GM21423 (cell line): Measurements from ENCODE around the gene SLC9A9.
A peak's percentile ranks its signal among the peaks of the same experiment; 100 is the strongest.

Experiments used
- ATAC-seq: cut with Tn5 transposase; IDR thresholded peaks from one replicate; pipeline ENCODE4 v1.9.1; 2021; ENCODE audit warnings: mild to moderate bottlenecking, moderate library complexity; ENCODE audit not compliant: unreplicated experiment

Gene SLC9A9

DNA sequence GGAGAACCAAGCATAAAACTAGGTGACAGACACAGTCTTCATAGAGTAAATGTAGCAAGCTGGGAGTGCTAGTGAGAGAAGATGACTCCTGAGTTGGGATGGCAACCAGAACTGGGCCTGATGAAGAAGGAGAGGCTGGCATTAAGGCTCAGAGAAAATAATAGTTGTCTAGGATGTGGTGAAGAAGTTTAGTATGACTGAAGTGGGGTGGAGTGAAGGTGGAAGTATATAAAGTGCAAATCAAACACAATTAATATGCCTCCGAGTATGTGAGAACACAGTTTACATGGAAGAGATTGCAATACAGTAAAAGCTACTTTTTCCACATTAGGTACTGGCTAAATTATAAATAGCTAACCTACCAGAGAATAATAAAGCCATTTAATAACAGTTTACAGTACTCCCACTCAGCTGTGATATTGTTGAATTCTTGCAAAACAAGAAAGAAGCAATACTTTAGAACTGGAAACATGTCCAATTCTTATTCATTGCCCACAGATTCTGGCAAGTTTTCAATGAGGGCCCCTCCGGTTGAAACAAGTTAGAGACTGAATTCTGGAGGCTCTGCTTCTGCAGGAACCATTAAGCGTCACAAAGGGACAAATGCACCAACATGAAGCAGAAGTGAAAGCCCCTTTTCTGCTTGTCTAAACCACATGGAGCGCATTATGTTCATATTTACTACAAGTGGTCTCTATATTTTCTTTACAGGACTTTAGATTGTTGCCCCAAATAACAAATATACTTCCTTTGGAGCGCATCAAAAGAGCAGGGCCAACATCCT lies 243.7 kb downstream of the SLC9A9 start:
- peak; percentile 91 for ATAC-seq

DNA sequence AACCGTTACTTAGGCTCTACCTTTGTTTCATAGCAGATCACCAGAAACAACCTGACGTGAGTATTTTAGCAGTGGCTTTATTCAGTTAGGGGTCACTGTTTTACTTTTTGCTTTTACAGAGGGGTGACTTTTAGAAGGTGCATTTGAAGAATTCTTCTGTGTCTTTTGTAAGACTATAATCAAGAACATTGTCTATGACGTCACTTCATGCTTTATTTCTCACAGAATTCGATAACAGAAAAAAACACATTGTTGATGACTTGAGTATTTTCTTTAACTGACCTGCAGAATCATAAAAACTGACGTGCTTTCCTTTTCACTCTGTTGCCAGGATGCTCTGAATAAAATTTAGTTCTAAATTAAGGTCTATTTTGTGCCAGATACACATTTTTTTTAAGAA lies 244.5 kb downstream of the SLC9A9 start:
- ATAC-seq = no peak

DNA sequence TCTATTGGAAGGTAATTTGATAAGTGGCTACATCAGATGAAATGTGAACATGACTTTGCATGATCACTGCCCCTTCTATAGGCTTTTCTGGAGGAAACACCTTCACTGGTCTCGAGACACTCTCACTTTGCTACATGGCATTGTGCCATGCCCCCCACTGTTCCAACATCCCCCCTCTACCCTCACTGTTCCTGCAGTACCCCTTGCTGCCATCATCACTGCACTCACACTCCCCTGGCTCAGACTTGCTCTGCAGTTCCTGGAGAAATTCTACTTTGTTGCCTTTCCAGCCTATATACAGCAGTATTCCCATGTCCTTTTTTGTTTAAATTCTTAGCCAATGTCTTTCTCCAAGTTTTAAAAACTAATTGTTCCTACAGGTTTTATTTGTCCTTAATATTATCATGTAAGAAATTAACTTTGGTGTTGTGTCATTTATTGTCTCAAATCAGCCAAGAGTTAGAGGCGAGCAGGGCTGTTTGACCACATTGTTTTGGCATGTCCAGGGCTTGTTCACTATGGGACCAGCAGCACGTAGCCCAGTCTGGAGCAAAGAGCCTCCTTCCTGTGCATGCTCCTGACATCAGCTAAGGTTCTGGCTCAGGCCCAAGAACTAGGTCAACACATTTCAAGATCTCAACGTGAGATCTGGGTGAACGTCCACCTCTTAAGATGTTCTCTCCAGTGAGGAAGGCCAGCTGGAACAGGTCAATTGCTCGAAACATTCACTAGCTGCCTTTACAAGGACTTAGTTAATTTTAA lies 246.4 kb downstream of the SLC9A9 start:
- ATAC-seq = no peak

DNA sequence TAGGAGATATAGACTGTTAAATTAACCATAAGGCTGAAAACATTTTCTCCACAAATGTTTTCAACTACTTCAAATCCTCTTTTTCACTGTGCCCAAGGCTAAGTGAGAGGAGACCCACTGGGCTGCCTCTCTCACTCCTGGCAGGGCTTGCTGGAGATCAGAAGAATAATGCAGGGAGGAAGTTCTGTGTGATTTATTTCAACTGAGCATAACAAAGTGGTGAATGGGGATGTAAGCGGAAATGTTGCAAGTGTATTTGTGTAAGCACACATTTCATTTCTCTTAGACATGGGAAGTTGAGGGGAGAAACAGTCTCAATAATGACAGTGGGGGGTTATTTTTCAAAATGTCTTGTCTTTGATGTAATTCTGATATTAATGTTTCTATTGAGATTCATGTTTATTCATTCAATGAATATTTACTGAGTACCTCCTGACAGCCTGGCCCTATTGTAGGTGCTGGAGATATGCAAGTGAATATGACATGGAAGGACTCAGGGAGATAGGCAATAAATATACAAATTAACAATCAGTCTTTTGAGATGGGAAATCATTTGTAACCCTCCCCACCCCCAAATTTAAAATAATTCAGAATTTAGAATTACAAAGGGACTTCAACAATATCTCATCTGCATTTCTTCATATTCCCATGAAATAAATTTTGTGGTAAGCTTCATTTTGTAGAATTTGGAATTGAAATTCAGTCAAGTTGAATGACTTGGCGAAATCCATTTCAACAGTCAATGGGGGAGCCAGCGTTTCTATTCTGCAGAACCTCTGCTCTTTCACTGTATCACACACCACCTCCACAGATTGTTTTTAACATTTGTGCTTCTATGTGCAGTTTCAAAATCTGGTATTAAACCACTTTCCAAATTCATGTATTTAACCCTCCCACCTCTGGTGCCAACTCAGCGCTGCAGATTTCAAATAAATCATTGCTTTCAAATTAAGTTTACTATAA lies 247.2 kb downstream of the SLC9A9 start:
- no peak for ATAC-seq

DNA sequence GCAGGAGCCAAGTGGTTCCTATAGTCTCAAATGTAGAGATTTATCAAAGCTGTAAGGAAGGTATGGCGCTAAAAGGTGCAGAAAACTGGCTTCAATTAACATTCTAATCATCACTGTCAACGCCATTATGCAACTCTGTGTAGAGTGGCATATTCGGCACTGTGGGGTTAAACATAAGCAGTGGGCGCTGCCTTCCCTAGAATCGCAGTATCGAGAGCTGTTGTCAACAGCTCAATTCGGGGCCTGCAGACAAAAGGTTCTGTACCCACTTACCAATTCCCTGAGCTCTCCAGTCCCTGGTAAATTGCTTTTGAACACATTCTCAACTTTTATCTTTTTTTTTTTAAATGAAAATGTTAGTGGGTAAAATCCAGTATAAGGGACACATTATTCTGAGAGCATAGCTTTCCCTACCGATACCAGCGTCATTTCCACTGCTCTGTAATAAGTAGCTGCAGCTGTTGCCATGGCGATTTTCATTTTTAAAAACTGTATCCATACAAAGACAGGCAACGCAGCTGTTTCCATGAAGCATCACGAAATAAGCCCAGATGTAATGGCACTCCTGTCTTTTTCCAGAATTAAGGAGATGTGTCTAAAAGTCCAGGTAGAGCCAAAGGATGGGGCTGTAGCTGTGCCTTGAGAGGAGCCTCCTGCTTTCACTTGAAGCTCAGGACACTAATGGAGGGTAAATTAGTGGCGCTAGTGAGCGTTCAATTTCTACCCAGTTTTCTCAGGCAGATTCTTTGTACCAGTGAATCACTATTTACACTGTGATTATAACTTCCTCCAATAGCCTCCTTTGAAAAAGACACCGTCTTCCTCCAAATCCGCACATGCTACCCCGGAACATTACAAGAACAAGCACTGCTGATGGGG lies 250.3 kb downstream of the SLC9A9 start:
- ATAC-seq = no peak

DNA sequence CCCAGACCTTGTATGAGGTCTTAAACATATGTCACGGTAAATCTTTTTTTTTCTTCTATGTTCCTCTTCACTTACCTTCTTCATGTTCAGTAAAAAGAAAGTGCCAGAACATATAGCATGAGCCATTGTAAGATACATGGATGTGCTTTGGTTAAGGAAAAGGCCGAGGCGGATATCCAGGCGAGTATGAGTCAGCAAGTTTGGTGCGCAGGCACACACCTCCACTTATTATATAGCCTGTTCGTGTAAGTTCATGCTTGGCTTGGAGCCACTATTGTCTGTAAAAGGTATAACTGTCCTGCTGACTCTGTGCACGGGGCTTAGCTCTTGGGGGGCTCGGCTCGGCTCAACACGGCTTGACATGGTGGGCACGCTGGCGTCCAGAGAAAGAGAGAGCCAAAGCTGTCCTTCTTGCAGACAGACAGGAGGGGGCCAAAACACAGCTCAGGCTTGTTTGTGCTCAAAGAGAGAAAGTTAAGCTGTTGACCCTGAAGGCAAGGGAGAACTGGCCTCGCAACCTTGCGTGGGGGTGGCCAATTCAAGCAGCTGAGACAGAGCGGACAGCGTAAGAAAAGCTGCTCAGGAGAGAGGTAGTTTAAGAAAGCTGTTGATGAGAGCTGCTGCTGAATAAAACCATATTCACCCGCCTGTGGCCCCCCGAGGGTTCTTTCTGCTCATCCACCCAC lies 251.2 kb downstream of the SLC9A9 start:
- ATAC-seq = no peak

DNA sequence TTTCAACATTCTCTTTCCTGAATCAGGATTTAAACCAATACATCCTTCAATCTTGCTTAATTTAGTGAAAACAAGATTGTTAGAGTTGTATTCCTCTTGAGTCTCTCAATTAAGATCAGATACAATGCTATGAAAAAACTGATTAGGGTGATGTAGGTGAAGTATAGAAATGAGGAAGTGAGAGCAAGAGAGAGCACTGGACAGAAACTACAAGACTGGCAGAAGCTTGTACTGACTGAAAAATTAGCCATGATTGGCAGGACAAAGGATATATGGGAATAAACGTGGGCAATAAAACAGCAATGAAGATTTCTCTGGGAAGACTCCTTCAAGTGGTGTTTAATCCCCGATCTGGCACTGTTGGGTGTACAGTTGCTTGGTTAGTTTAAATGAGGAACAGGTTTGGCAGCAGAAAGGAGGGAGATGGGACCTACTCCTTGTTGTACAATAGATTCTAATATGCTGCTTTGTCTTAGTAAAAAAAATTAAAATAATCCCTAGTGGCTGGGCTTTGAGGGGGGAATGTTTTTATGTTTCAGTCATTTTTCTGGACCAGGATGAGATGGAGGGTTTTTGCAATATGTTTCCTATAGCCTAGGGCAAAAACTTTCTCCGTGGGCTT lies 252.7 kb downstream of the SLC9A9 start:
- peak; percentile 96 for ATAC-seq

DNA sequence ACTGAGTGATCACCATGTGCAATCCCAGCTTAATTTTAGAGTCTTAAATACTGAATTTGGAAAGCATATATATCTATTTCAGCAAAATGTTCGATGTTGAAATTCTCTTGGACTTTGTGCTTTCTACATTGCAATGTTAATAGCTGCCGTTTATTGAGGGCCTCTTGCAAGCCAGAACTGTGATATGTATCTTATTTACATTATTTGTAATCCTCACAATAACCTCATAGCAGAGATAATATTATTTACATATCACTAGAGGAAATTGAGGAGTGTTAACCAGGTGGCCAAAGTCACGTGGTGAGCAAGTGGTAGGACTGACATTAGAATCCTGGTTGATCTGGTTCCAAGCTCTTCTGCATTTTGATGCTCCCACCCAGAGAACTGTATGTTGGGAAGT lies 254.1 kb downstream of the SLC9A9 start:
- ATAC-seq = no peak

DNA sequence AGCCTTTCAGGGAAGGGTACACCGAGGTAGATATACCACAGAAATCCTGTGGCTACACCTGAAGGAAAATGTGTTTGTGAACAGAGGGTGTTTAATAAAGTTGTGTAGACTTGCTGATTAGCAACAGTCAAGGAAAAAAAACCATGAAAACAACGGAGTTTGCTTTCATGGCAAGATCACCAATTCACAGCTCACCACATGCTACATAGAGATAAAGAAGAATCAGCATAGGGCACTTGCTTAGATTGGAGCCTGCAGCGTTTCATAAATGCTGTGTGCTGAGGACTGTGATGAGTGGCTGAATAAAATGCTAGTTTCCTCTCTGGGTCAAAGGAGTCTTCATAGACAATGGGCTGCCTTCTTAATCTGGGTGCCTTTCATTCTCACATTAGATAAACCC lies 257.6 kb downstream of the SLC9A9 start:
- no peak for ATAC-seq

DNA sequence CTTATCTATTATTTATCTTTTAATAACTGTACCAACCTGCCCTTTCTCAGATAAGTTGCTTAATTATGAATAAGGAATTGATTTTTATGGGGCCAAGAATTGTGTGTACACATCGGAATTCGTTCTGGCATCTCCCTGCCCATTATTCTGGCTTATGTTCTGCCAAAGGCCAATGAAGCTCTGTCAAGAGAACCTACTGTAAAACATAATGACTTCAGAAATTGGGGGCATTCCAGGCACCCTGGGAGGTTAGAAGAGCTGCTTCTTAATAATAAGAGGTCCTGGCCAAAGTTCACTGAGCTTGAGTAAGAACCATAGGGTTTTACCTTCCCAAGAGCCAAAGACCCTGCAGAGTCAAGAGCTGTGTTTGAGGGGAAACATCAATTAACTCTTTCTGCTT lies 261.7 kb downstream of the SLC9A9 start:
- ATAC-seq = no peak

DNA sequence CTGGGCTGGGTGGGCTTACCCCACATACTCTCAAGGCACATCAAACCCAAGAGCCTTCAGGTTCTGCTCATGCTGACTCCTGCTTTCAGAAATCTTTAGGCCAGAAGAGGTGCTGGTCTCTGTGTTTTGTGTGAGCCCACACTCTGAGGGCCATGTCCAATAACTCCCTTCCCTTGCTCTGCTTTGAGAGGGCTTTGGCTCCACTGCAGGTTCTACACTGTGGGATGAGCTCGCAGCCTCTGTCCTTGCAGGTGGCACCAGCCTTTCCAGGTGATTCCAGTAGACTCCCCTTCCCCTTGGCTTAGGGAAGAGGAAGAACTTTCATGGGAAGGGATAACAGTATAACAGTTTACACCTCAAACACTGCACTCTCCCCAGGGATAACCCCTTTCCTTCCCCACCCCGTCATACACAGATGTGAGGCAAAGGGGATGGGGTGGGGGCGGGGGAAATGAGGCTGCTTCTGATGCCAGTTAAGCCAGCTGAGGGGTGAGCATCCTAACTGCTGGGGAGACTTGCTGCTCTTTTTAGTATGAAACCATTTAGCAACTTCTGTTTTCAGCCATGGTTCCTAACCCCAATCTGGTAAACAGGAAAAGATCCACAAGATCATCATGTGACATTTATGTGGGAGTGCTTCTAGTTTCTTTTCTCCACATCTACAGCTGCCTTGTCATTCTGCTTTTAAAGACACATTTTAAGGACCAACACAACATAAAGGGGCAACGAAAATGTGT lies 262.4 kb downstream of the SLC9A9 start:
- no peak for ATAC-seq

DNA sequence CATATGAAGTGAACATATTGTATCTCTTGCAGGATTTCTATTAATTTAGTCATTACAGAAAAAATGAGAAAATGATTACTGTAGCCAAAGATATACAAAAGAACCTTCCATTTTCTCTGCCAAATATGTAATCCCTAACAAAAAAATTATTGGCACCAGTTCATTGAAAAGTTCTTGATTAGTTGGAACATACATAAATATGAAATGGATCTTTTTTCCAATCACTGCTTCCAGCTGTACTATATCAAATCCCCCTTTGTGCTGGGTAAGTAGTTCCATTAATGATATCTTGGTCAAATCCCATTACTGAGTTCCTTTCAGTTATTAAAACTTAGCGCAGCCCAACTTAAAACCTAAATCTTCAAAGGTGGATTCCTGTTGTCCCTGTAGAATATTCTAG lies 263.8 kb downstream of the SLC9A9 start:
- ATAC-seq = no peak

DNA sequence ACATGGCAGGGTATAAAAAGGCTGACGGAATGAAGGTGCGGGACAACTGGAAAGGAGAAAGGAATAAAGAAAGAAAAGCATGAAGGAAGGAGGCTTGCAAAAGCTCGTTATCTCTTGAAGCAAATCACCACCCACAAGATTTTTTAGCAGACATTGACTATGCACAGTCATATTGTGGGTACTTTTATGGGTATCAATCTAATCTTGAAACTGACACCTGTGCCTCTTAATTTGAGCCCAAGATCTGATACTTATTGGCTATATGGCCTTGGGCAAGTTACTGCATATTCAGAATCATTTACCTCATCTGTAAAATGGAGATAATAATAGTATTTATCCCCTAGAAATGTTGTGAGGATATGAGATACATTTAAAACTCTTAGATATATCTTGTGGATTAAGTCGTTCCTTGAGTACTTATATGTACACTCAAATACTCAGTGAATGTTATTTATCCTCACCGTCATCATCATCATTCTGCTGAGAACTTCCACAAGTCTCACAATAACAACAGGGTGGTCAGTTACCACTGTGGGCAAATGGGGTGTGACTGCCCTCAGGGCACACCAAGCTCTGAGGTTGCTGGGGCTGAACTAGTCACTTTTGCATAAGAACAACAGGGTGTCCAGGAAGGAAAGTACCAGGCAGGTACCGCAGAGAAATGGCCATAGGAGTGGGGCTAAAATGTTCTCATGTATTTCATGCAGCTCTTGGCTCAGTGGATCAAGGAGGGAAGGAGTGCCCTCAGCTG lies 266.1 kb downstream of the SLC9A9 start:
- no peak for ATAC-seq

DNA sequence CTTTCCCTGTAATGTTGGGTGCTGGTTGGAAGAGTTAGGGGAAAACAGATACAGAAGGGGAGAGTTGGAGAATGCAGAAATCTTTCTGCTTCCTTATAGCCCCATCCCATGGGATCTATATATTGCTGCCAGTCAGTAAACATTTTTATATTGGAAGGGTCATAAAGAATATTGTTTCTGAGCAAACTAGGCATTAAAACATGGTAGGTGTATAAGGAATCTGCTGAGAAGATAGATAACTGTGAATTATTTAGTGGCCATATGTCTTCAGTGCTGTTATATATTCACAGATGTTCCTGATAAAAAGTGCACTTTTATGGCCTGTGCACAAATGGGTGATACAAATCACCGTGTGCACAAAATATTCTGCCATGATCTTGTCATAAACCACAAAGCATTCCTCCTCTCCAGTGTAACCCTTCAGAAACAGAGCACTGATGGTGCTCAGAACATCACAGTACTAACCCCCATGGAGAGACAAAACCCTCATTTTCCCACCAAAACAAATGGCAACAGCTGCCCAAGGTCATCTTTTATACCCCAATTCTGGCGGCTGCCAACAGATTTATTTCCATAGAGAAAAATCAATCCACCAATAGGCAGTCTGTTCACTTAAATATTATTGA lies 269.3 kb downstream of the SLC9A9 start:
- no peak for ATAC-seq

DNA sequence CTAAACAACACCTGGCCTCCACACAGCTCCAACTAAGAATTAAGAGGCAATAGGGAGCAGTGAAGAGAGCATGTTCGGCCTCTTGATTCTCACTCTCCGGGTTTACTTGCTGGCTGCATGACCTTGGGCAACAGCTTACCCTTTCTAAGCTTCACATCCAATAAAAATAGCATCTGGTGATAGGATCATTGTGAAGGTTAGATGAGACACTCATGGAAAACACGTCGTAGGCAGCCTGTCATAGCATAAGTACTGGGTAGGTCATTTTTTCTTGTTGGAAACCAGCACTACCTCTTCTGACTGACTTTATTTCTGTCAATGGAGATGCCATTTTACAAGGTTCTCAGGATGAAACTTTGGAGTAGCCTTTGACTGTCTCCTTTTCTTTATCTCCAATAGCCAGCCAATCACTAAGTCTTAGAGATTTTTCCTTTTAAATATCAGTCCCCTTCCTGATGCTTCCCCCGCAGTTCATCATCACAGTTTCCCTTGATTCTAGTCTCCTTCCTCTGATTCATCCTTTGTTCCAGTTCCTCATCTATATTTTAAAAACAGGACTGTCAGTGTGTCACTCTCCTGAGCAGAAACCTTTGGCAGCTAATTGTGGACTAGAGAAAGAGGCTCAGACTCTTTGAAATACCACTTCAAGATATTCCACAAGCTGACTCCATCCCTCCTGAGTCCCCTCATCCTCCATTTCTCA lies 271.5 kb downstream of the SLC9A9 start:
- ATAC-seq = no peak

DNA sequence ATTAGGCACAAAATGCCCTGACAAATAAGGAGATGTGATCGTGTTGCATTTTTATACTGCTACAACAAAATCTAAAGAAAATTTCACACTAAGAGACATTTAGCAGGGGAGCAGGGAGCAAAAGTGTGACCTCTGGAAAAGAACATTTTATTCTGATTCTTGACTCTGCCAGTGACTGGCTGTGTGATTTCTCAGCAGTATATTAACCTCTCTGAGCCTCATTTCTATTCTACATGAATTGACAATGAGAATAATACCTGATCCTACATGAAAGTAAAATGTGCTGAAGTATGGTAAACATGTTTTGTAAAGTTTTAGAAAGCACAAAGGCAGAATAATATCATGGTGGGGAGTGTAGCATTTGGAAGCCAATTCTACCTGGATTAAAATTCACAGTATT lies 273.3 kb downstream of the SLC9A9 start:
- no peak for ATAC-seq
